MM.1S (cell line): Measurements from ENCODE around the gene OLFM1.

Source experiments
- DNase-seq: peaks from one replicate; pipeline ENCODE4 v3.0.0-alpha.2; 2015
- H2AFZ ChIP-seq: fragments of 300-600 bp; sonication (generic); 2 replicates; pipeline ENCODE4 v1.6.0; 2016; ENCODE audit warnings: antibody characterized with exemption, low read length
- H3F3A ChIP-seq: fragments of 300-600 bp; sonication (generic); 2 replicates; pipeline ENCODE4 v1.6.1; 2016; ENCODE audit warnings: mild to moderate bottlenecking, antibody characterized with exemption, low read length, moderate library complexity, mixed read lengths; ENCODE audit not compliant: insufficient read depth
- H3K27ac ChIP-seq: fragments of 300-600 bp; sonication (generic); 2 replicates; pipeline ENCODE4 v1.5.1; 2016; ENCODE audit warnings: mild to moderate bottlenecking, low read length
- H3K27me3 ChIP-seq: fragments of 300-600 bp; sonication (generic); replicated peaks from 2 replicates; pipeline ENCODE4 v1.6.0; 2016; ENCODE audit warnings: low read length; ENCODE audit not compliant: insufficient read depth
- H3K36me3 ChIP-seq: fragments of 300-600 bp; sonication (generic); replicated peaks from 2 replicates; pipeline ENCODE4 v1.6.1; 2016; ENCODE audit warnings: mild to moderate bottlenecking, low read length, mixed read lengths; ENCODE audit not compliant: insufficient read depth
- H3K4me1 ChIP-seq: fragments of 300-600 bp; sonication (generic); 2 replicates; pipeline ENCODE4 v1.6.1; 2016; ENCODE audit warnings: low read length, mixed read lengths
- H3K4me2 ChIP-seq: fragments of 300-600 bp; sonication (generic); 2 replicates; pipeline ENCODE4 v1.6.0; 2016; ENCODE audit warnings: low read depth, low read length
- H3K4me3 ChIP-seq: fragments of 300-600 bp; sonication (generic); 2 replicates; pipeline ENCODE4 v1.5.1; 2016; ENCODE audit warnings: low read length, mixed read lengths
- H3K79me2 ChIP-seq: fragments of 300-600 bp; sonication (generic); 2 replicates; pipeline ENCODE4 v1.6.1; 2016; ENCODE audit warnings: mixed run types, low read length, mixed read lengths
- H3K9ac ChIP-seq: fragments of 300-600 bp; sonication (generic); 2 replicates; pipeline ENCODE4 v1.6.1; 2016; ENCODE audit warnings: low read length, mixed read lengths
- H3K9me2 ChIP-seq: fragments of 300-600 bp; sonication (generic); replicated peaks from 2 replicates; pipeline ENCODE4 v1.6.1; 2016; ENCODE audit warnings: mild to moderate bottlenecking, low read length, mixed read lengths; ENCODE audit not compliant: insufficient read depth
- H3K9me3 ChIP-seq: fragments of 300-600 bp; sonication (generic); replicated peaks from 2 replicates; pipeline ENCODE4 v1.6.1; 2016; ENCODE audit warnings: mild to moderate bottlenecking, low read length, mixed read lengths; ENCODE audit not compliant: insufficient read depth
- H4K20me1 ChIP-seq: fragments of 300-600 bp; sonication (generic); 2 replicates; pipeline ENCODE4 v1.6.1; 2016; ENCODE audit warnings: mild to moderate bottlenecking, low read length, moderate library complexity, mixed read lengths; ENCODE audit not compliant: insufficient read depth
- CTCF ChIP-seq: fragments of 300-600 bp; sonication (generic); IDR thresholded peaks from 2 replicates; pipeline ENCODE4 v1.5.1; 2016; ENCODE audit warnings: antibody characterized with exemption, low read length, mixed read lengths
- EZH2 ChIP-seq: fragments of 300-600 bp; sonication (generic); optimal IDR thresholded peaks from 2 replicates; pipeline ENCODE3; 2017; ENCODE audit warnings: low read depth, mild to moderate bottlenecking, antibody characterized with exemption, low read length, mixed read lengths
- EZH2phosphoT487 ChIP-seq: fragments of 300-600 bp; sonication (generic); IDR thresholded peaks from 2 replicates; pipeline ENCODE4 v1.6.1; 2018; ENCODE audit warnings: antibody characterized with exemption, low read length

OLFM1 gene

DNA sequence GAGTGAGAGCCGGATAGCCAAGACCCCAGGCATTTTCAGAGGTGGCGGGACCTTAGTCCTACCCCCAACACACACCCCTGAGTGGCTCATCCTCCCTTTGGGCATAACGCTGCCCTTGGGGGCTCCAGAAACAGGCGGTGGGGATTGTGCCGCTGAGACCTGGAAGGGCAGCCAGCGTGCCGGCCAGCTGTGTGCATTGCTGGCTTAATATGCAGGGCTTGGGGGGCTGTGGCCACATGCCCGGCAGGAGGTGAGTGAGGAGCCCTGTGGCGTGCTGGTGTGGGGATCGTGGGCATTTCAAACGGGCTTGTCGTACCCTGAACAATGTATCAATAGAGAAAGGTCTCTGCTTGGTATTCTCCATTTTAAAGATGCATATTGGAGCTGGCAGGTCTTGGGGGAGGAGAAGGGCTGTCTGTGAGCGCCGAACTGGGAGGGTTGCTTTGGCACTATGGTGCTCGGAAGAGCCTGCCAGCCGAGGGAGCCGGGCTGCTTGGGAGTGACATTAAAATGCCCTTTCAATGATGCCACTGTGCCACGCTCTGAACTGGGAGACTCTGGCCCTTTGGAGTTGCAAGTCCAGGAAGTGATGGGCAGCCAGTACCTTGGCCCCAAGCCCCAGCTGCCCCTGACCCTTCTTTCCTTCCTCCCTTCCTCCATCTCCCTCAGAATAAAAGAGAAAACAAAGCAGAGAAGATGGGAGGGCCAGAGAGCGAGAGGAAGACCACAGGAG lies 11.2 kb upstream of the OLFM1 start:
- no peaks in the 10 kb centered on the region for H3K9me3 ChIP-seq
- no peak overlapping the region for H3K9ac ChIP-seq
- H3K27ac ChIP-seq = no peak overlapping the region
- peaks cover 76% of the 10 kb centered on the region for H3K27me3 ChIP-seq
- H2AFZ ChIP-seq = no peak overlapping the region
- no peak overlapping the region for H3K4me2 ChIP-seq
- H3F3A ChIP-seq = no peaks in the 10 kb centered on the region
- no peaks in the 10 kb centered on the region for H3K9me2 ChIP-seq
- TF ChIP-seq EZH2phosphoT487 (no peak), EZH2 (no peak), CTCF (no peak)
- H3K4me3 ChIP-seq = no peak overlapping the region
- H3K4me1 ChIP-seq = no peaks in the 10 kb centered on the region
- H3K79me2 ChIP-seq = no peaks in the 10 kb centered on the region
- H4K20me1 ChIP-seq = no peaks in the 10 kb centered on the region
- DNase-seq = no peak
- H3K36me3 ChIP-seq = no peaks in the 10 kb centered on the region

DNA sequence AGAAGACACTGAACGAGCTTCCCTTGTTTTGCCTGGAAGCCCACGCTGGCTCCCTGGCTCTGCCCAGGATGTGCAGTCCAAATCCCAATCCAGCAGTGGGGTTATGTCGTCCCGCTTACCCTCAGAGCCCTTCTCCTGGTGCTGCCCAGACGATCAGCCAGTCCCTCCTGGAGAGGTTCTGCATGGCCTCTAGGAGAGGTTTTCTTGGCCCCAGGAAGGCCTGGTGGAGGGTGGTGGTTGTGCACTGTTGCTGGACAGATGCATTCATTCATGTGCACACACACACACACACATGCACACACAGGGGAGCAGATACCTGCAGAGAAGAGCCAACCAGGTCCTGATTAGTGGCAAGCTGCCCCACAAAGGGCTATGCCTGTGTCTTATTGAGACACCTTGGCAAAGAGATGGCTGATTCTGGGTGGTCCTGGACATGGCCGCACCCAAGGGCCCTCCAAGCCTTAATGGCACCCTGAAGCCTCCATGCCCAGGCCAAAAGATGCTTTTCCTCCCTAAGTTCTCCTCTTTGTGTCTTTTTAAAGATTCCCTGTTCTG lies 10.5 kb upstream of the OLFM1 start:
- Histone ChIP-seq H3K79me2 (no peaks in the 10 kb centered on the region), H3K4me3 (no peak overlapping the region), H3K9ac (no peak overlapping the region), H3F3A (no peaks in the 10 kb centered on the region), H3K4me2 (no peak overlapping the region), H2AFZ (no peak overlapping the region), H3K36me3 (no peaks in the 10 kb centered on the region), H3K27ac (no peak overlapping the region), H4K20me1 (no peaks in the 10 kb centered on the region), H3K9me3 (no peaks in the 10 kb centered on the region), H3K9me2 (no peaks in the 10 kb centered on the region), H3K27me3 (peaks cover 79% of the 10 kb centered on the region), H3K4me1 (no peaks in the 10 kb centered on the region)
- TF ChIP-seq CTCF (no peak), EZH2 (no peak), EZH2phosphoT487 (no peak)
- no peak for DNase-seq

DNA sequence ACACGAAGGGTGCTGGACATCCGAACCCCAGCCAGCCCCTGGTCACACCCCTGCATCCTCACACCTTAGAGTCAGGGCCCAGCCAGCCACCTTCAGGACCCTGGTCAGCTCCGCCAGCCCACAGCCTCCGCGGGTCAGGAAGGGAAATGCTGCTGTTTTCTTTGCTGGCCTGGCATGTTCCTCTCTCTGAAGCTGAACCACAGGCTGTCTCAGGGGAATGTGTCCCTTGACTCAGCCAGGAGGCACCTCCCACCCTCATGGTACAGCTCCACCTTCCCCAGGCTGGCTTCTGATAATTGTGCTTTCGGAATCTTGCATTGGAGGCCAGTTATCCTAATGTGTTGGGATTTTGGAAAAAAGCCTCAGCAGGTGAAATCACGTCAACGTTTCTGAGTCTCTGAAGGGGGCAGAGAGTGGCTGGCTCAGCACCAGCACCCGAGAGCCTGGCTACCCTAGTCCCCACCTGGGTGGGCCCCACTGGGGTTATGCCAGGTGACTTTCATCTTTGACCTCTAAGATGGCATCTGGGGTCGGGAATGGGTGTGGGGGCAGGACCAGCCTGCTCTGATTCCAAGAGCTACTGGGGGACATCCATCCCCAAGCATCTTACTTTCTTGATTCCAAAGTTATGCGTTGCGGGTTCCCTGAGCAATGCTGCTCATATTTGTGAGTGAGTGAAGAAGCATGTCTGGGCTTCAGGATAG lies 9.8 kb upstream of the OLFM1 start:
- DNase-seq = no peak
- Histone ChIP-seq H3F3A (no peaks in the 10 kb centered on the region), H3K4me2 (no peak overlapping the region), H3K27ac (no peak overlapping the region), H3K36me3 (no peaks in the 10 kb centered on the region), H3K9ac (no peak overlapping the region), H3K9me2 (no peaks in the 10 kb centered on the region), H3K27me3 (peaks cover 80% of the 10 kb centered on the region), H3K79me2 (no peaks in the 10 kb centered on the region), H3K4me1 (no peaks in the 10 kb centered on the region), H3K4me3 (no peak overlapping the region), H4K20me1 (no peaks in the 10 kb centered on the region), H3K9me3 (no peaks in the 10 kb centered on the region), H2AFZ (no peak overlapping the region)
- TF ChIP-seq EZH2 = no peak
- no peak for TF ChIP-seq CTCF
- no peak for TF ChIP-seq EZH2phosphoT487
